Coronary artery (tissue), 2 donors: ENCODE data around the gene TNS1.

Experiments used
- DNase-seq: peaks from one replicate; pipeline ENCODE4 v3.0.0-alpha.2; 2017; ENCODE audit warnings: low spot score
- H3K27ac ChIP-seq, 2 donors: fragments of 200-600 bp; sonication (generic); one replicate each; pipeline ENCODE4 v1.5.1; 2016 to 2019
- H3K4me3 ChIP-seq: fragments of 200-600 bp; sonication (generic); 2 replicates; pipeline ENCODE4 v1.5.1; 2016; ENCODE audit warnings: mild to moderate bottlenecking, moderate library complexity
- CTCF ChIP-seq: fragments of 200-600 bp; sonication (generic); IDR thresholded peaks from one replicate; pipeline ENCODE4 v1.5.1; 2019; ENCODE audit warnings: antibody characterized with exemption

The TNS1 gene

GRCh38 chr2:217835931-217836891, 166.6 kb downstream of the TNS1 start:
- H3K4me3 ChIP-seq, result no peak overlapping the region
- peak; percentile 92 for DNase-seq
- H3K27ac ChIP-seq, result peak overlapping the region; percentile 79 to 97
- TF ChIP-seq CTCF, result no peak

DNA sequence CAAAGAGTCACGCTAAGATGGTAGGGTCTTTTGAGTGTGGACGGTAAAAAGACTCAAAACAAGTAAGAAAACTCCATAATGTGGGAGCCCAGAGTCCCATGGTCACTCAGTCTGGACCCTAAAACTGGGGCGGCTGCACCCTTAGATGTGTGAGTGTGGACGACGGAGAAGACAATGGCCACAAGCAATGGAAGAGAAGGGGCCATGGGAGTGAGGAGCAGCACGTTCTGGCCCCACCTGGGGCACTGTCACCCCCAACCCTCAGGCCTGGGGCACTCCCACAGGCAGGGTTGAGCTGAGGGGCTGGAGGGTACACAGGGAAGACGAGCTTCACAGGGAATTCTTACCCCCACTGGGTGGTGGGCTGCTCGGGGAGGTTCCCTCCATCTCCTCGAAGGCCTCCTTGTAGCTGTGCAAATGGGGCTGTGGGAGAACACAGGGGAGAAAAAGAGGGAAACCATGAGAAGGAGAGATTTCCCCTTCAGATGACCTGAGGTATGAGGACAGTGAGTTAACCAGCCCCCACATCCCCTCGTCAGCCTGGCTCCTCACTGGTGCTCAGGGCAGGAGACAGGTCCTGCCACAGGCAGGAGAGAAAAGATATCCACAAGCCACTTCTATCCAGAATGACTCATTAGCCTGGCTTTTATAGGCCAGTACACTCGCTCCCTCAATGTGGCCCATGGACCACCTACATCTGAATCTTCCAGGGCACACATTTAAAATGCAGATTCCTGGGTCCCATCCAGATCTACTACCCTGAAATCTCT, 167.9 kb downstream of the TNS1 start:
- peak overlapping the region; percentile 28 to 97 for H3K27ac ChIP-seq
- no peak overlapping the region for H3K4me3 ChIP-seq
- TF ChIP-seq CTCF, result no peak
- DNase-seq, result no peak

DNA sequence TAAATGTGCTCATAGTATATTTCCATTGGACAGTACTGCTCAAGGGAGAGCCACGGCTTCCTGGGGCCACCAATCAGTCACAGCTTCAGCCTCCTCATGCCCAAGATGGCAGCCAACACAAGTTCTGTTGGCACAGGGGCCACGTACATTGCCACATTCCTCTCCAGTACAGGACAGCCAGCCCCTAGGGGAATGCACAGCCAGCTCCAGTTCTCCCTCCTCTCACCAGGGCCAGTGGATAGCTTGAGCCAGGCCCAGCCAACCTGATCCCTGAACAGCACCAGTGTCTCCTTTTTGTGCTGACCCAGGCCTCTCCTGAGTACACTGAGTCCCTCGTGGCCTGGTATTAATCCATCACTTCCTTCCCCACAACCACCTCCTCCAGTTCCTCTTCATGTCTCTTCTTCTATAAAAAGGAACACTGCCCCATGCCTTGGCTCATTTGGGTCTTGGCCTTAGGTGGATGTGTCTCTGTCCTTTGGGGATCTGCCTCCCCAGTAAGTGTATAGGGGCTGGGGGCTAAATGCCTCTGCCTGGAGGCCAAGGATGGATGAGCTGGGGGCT, 168.7 kb downstream of the TNS1 start:
- no peak for TF ChIP-seq CTCF
- Histone ChIP-seq H3K4me3 (no peak overlapping the region), H3K27ac (peak overlapping the region; percentile 28 to 97)
- DNase-seq, result peak; percentile 89

GRCh38 chr2:217833439-217833838, 169.4 kb downstream of the TNS1 start:
- TF ChIP-seq CTCF, result no peak
- Histone ChIP-seq H3K27ac (peak overlapping the region in 1 of 2 donors; percentile 97), H3K4me3 (no peak overlapping the region)
- no peak for DNase-seq

DNA sequence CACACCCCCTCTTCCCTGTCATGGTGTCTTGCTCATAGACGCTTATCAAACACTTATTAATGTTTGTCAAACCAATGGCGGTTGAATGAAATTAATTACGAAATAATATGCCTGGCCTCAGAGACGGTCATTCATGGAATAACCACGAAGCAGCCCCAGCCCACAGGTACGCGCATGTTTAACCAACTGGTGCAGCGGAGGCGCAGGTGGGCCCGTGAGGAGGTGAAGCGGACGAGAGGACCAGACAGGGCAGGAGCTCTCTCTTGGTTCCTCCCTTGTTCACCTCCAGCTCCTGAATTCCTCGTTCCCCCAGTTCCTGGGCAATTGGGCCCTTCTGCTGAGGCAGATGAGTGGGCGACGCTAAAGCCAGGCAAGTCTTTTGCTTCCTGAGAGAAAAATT, 169.8 kb downstream of the TNS1 start:
- DNase-seq, result no peak
- Histone ChIP-seq H3K4me3 (no peak overlapping the region), H3K27ac (peak overlapping the region in 1 of 2 donors; percentile 97)
- no peak for TF ChIP-seq CTCF

GRCh38 chr2:217832115-217832514, 170.7 kb downstream of the TNS1 start:
- H3K27ac ChIP-seq, result peak overlapping the region; percentile 27 to 97
- no peak for DNase-seq
- H3K4me3 ChIP-seq, result no peak overlapping the region
- no peak for TF ChIP-seq CTCF
